C4-2B (cell line): ENCODE results near the gene C1orf94.

Source experiments
- CTCF ChIP-seq: fragments of 450-650 bp; conservative IDR thresholded peaks from 2 replicates; pipeline ENCODE4 v1.5.1; 2017; ENCODE audit warnings: mild to moderate bottlenecking
- ZFX ChIP-seq: fragments of 450-650 bp; IDR thresholded peaks from 2 replicates; pipeline ENCODE4 v1.6.1; 2017

- TF ChIP-seq CTCF (peak; percentile 73), ZFX (no peak)
Measured at GRCh38 chr1:34162852-34163766, 13.6 kb upstream of the C1orf94 start.
